H9 (cell line): ENCODE results near the gene SNRPB2. TPM values are rescaled to one million over a fixed set of nuclear protein-coding genes. Genes with fewer than 3 reads are reported as not detected.

Source experiments
- DNase-seq: peaks from one replicate; pipeline ENCODE4 v3.0.0-alpha.2; 2017
- H2AFZ ChIP-seq: one replicate; pipeline ENCODE4 v1.6.1; 2013; ENCODE audit warnings: mild to moderate bottlenecking, low read length, control low read depth, moderate library complexity
- H2AK5ac ChIP-seq: 2 replicates; pipeline ENCODE4 v1.6.1; 2013; ENCODE audit warnings: low read length, control low read depth, mixed read lengths; ENCODE audit not compliant: insufficient read length
- H2BK120ac ChIP-seq: one replicate; pipeline ENCODE4 v1.6.1; 2013; ENCODE audit warnings: low read depth, mild to moderate bottlenecking, low read length, control low read depth, inconsistent platforms; ENCODE audit not compliant: poor library complexity, severe bottlenecking
- H2BK12ac ChIP-seq: 2 replicates; pipeline ENCODE4 v1.6.1; 2013; ENCODE audit warnings: low read length, control low read depth, mixed read lengths, low read depth; ENCODE audit not compliant: insufficient read length
- H2BK15ac ChIP-seq: 2 replicates; pipeline ENCODE4 v1.6.1; 2013; ENCODE audit warnings: low read depth, low read length, control low read depth
- H2BK20ac ChIP-seq: one replicate; pipeline ENCODE4 v1.6.1; 2013; ENCODE audit warnings: low read depth, mild to moderate bottlenecking, low read length, control low read depth, inconsistent platforms; ENCODE audit not compliant: poor library complexity, severe bottlenecking
- H2BK5ac ChIP-seq: 2 replicates; pipeline ENCODE4 v1.6.1; 2013; ENCODE audit warnings: low read length, control low read depth, mixed read lengths; ENCODE audit not compliant: insufficient read length
- H3K14ac ChIP-seq: 2 replicates; pipeline ENCODE4 v1.6.1; 2013; ENCODE audit warnings: low read length, control low read depth; ENCODE audit not compliant: insufficient read depth
- H3K18ac ChIP-seq: 2 replicates; pipeline ENCODE4 v1.6.1; 2013; ENCODE audit warnings: low read depth, mild to moderate bottlenecking, mixed read lengths, low read length, control low read depth; ENCODE audit not compliant: insufficient read length
- H3K23ac ChIP-seq: 2 replicates; pipeline ENCODE4 v1.6.1; 2013; ENCODE audit warnings: low read length, control low read depth, mixed read lengths, low read depth; ENCODE audit not compliant: insufficient read length
- H3K23me2 ChIP-seq: 2 replicates; pipeline ENCODE4 v1.6.1; 2013; ENCODE audit warnings: low read depth, mild to moderate bottlenecking, mixed read lengths, low read length, control low read depth; ENCODE audit not compliant: insufficient read length, poor library complexity, severe bottlenecking
- H3K27ac ChIP-seq: 2 replicates; pipeline ENCODE4 v1.5.1; 2013; ENCODE audit warnings: low read length, control low read depth, mixed read lengths, low read depth; ENCODE audit not compliant: insufficient read length
- H3K27me3 ChIP-seq: 2 replicates; pipeline ENCODE4 v1.6.1; 2013; ENCODE audit warnings: low read length, control low read depth, inconsistent platforms; ENCODE audit not compliant: insufficient read depth
- H3K4ac ChIP-seq: 2 replicates; pipeline ENCODE4 v1.6.1; 2013; ENCODE audit warnings: low read depth, mild to moderate bottlenecking, control low read depth, inconsistent platforms, low read length, moderate library complexity
- H3K4me1 ChIP-seq: 2 replicates; pipeline ENCODE4 v1.6.1; 2013; ENCODE audit warnings: low read length, control low read depth, inconsistent platforms; ENCODE audit not compliant: insufficient read depth
- H3K4me2 ChIP-seq: 2 replicates; pipeline ENCODE4 v1.6.1; 2013; ENCODE audit warnings: low read length, control low read depth, mixed read lengths; ENCODE audit not compliant: insufficient read length, insufficient read depth
- H3K56ac ChIP-seq: 2 replicates; pipeline ENCODE4 v1.6.1; 2013; ENCODE audit warnings: low read depth, mild to moderate bottlenecking, mixed read lengths, low read length, control low read depth; ENCODE audit not compliant: insufficient read length
- H3K79me1 ChIP-seq: 2 replicates; pipeline ENCODE4 v1.6.1; 2013; ENCODE audit warnings: low read depth, mild to moderate bottlenecking, moderate library complexity, low read length, control low read depth, inconsistent platforms; ENCODE audit not compliant: insufficient read depth, poor library complexity, severe bottlenecking
- H3K79me2 ChIP-seq: 2 replicates; pipeline ENCODE4 v1.6.1; 2013; ENCODE audit warnings: low read length, control low read depth, inconsistent platforms; ENCODE audit not compliant: insufficient read depth
- H3K9ac ChIP-seq: 2 replicates; pipeline ENCODE4 v1.6.1; 2013; ENCODE audit warnings: low read length, control low read depth, mixed read lengths; ENCODE audit not compliant: insufficient read length; ENCODE audit errors: extremely low read depth
- H3K9me3 ChIP-seq: one replicate; pipeline ENCODE4 v1.6.1; 2013; ENCODE audit warnings: low read depth, low read length, inconsistent platforms; ENCODE audit not compliant: control insufficient read depth
- H3T11ph ChIP-seq: one replicate; pipeline ENCODE4 v1.6.1; 2013; ENCODE audit warnings: mild to moderate bottlenecking, low read length, control low read depth, inconsistent platforms
- H4K20me1 ChIP-seq: one replicate; pipeline ENCODE4 v1.6.1; 2013; ENCODE audit not compliant: control insufficient read depth, insufficient read length, insufficient read depth
- H4K5ac ChIP-seq: 2 replicates; pipeline ENCODE4 v1.6.1; 2013; ENCODE audit warnings: low read depth, mild to moderate bottlenecking, mixed read lengths, low read length, control low read depth; ENCODE audit not compliant: insufficient read length
- H4K8ac ChIP-seq: replicated peaks from 2 replicates; pipeline ENCODE4 v1.6.1; 2013; ENCODE audit warnings: low read length, control low read depth, mixed read lengths, low read depth; ENCODE audit not compliant: insufficient read length
- H4K91ac ChIP-seq: 2 replicates; pipeline ENCODE4 v1.6.1; 2013; ENCODE audit warnings: low read depth, mild to moderate bottlenecking, moderate library complexity, mixed read lengths, low read length, control low read depth; ENCODE audit not compliant: insufficient read length
- H3K27ac Mint-ChIP-seq, 3 experiments: 2 replicates in 2 of 3; 3 replicates in 1 of 3; pipeline ENCODE4 v1.8.0; 2020 to 2021; ENCODE audit warnings: mixed read lengths in 3 of 3, mild to moderate bottlenecking in 1 of 3, moderate library complexity in 1 of 3
- H3K27me3 Mint-ChIP-seq: 2 replicates; pipeline ENCODE4 v1.8.0; 2021; ENCODE audit warnings: low read depth, mild to moderate bottlenecking, moderate library complexity, mixed read lengths
- H3K36me3 Mint-ChIP-seq, 3 experiments: 2 replicates in 2 of 3; 3 replicates in 1 of 3; pipeline ENCODE4 v1.8.0; 2020 to 2021; ENCODE audit warnings: low read depth in 3 of 3, mixed read lengths in 3 of 3; ENCODE audit not compliant: insufficient read depth in 1 of 3
- H3K4me1 Mint-ChIP-seq, 2 experiments: 2 replicates each; pipeline ENCODE4 v1.8.0; 2020; ENCODE audit warnings: mixed read lengths in 2 of 2
- H3K4me3 Mint-ChIP-seq, 2 experiments: 2 replicates in 1 of 2; 3 replicates in 1 of 2; pipeline ENCODE4 v1.8.0; 2020 to 2021; ENCODE audit warnings: mild to moderate bottlenecking in 2 of 2, mixed read lengths in 2 of 2, moderate library complexity in 1 of 2
- H3K9me3 Mint-ChIP-seq, 2 experiments: 2 replicates in 1 of 2; 3 replicates in 1 of 2; pipeline ENCODE4 v1.8.0; 2020; ENCODE audit warnings: mild to moderate bottlenecking in 2 of 2, mixed read lengths in 2 of 2, moderate library complexity in 1 of 2
- WGBS: extraction: QIAGEN DNeasy Blood & Tissue Kit; methylation state at CpG from one replicate; pipeline ENCODE4 v1.1.7; 2013; ENCODE audit warnings: missing lambda C conversion rate, low lambda C conversion rate, mixed read lengths; ENCODE audit not compliant: insufficient read length; ENCODE audit errors: extremely low coverage; 5-methylcytosine and 5-hydroxymethylcytosine counted together
- total RNA-seq: library from RNA; stranded (reverse); gene quantifications from 2 replicates; pipeline ENCODE4 v1.2.1, GENCODE V29; 2021
- TF ChIP-seq, protein P1 (sequence below): fragments of 200-600 bp; sonication (generic); conservative IDR thresholded peaks from 3 replicates; pipeline ENCODE4 v1.8.0; 2021; ENCODE audit warnings: antibody characterized with exemption, mild to moderate bottlenecking

Gene SNRPB2
- total RNA-seq, 1 experiment from 2014 or later, result 93.2 TPM

DNA sequence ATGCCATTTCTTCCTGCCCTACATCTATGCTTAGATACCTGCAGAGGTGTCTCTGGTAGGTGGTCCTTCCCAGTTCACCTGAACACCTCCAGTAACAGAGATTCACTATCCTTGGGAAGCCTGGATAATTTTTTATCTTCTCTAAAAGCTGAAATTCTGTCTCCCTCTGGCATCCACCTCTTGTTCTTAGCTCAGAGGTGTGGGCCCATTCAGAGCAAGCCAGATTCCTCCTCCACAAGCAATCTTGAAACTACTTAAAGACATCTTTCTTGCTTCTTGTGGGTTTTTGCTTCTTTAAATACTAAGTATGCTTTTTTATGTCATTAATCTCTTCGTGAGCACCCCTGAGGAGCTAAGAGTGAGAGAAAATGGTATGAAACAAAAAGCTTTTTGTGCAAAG is 10.4 kb upstream of the SNRPB2 start:
- no peak overlapping the region for H3K9ac ChIP-seq
- H3K56ac ChIP-seq, result no peak overlapping the region
- Mint-ChIP-seq H3K36me3 (no peaks in the 10 kb centered on the region), H3K9me3 (no peaks in the 10 kb centered on the region), H3K4me3 (no peak overlapping the region), H3K27me3 (peaks cover 44% of the 10 kb centered on the region), H3K4me1 (peaks cover 5 to 11% of the 10 kb centered on the region in 2 experiments), H3K27ac (no peak overlapping the region)
- no peak overlapping the region for H3K27ac ChIP-seq
- WGBS, result no CpG with 5 or more reads among the region's 1 CpG
- no peak overlapping the region for H2AK5ac ChIP-seq
- no peaks in the 10 kb centered on the region for H3K79me2 ChIP-seq
- H4K91ac ChIP-seq, result no peak overlapping the region
- H2BK15ac ChIP-seq, result no peak overlapping the region
- H2BK12ac ChIP-seq, result no peak overlapping the region
- H3K27me3 ChIP-seq, result no peaks in the 10 kb centered on the region
- no peaks in the 10 kb centered on the region for H3K9me3 ChIP-seq
- H3K14ac ChIP-seq, result no peak overlapping the region
- no peaks in the 10 kb centered on the region for H3K79me1 ChIP-seq
- H2AFZ ChIP-seq, result no peak overlapping the region
- no peak for DNase-seq
- H3K18ac ChIP-seq, result no peak overlapping the region
- TF ChIP-seq, protein P1, sequence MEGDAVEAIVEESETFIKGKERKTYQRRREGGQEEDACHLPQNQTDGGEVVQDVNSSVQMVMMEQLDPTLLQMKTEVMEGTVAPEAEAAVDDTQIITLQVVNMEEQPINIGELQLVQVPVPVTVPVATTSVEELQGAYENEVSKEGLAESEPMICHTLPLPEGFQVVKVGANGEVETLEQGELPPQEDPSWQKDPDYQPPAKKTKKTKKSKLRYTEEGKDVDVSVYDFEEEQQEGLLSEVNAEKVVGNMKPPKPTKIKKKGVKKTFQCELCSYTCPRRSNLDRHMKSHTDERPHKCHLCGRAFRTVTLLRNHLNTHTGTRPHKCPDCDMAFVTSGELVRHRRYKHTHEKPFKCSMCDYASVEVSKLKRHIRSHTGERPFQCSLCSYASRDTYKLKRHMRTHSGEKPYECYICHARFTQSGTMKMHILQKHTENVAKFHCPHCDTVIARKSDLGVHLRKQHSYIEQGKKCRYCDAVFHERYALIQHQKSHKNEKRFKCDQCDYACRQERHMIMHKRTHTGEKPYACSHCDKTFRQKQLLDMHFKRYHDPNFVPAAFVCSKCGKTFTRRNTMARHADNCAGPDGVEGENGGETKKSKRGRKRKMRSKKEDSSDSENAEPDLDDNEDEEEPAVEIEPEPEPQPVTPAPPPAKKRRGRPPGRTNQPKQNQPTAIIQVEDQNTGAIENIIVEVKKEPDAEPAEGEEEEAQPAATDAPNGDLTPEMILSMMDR, result no peak
- no peaks in the 10 kb centered on the region for H3K4me1 ChIP-seq
- no peak overlapping the region for H4K8ac ChIP-seq
- H4K5ac ChIP-seq, result no peak overlapping the region
- no peak overlapping the region for H3K23ac ChIP-seq
- H4K20me1 ChIP-seq, result no peaks in the 10 kb centered on the region
- no peak overlapping the region for H3K4ac ChIP-seq
- H2BK5ac ChIP-seq, result no peak overlapping the region
- H3K23me2 ChIP-seq, result no peaks in the 10 kb centered on the region
- no peak overlapping the region for H3K4me2 ChIP-seq
- no peak overlapping the region for H3T11ph ChIP-seq
- no peak overlapping the region for H2BK120ac ChIP-seq
- H2BK20ac ChIP-seq, result no peak overlapping the region
